ENCODE data around the gene SGSM1.

The SGSM1 gene, protein sequence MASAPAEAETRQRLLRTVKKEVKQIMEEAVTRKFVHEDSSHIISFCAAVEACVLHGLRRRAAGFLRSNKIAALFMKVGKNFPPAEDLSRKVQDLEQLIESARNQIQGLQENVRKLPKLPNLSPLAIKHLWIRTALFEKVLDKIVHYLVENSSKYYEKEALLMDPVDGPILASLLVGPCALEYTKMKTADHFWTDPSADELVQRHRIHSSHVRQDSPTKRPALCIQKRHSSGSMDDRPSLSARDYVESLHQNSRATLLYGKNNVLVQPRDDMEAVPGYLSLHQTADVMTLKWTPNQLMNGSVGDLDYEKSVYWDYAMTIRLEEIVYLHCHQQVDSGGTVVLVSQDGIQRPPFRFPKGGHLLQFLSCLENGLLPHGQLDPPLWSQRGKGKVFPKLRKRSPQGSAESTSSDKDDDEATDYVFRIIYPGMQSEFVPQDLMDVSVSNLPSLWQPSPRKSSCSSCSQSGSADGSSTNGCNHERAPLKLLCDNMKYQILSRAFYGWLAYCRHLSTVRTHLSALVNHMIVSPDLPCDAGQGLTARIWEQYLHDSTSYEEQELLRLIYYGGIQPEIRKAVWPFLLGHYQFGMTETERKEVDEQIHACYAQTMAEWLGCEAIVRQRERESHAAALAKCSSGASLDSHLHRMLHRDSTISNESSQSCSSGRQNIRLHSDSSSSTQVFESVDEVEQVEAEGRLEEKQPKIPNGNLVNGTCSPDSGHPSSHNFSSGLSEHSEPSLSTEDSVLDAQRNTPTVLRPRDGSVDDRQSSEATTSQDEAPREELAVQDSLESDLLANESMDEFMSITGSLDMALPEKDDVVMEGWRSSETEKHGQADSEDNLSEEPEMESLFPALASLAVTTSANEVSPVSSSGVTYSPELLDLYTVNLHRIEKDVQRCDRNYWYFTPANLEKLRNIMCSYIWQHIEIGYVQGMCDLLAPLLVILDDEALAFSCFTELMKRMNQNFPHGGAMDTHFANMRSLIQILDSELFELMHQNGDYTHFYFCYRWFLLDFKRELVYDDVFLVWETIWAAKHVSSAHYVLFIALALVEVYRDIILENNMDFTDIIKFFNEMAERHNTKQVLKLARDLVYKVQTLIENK

DNA sequence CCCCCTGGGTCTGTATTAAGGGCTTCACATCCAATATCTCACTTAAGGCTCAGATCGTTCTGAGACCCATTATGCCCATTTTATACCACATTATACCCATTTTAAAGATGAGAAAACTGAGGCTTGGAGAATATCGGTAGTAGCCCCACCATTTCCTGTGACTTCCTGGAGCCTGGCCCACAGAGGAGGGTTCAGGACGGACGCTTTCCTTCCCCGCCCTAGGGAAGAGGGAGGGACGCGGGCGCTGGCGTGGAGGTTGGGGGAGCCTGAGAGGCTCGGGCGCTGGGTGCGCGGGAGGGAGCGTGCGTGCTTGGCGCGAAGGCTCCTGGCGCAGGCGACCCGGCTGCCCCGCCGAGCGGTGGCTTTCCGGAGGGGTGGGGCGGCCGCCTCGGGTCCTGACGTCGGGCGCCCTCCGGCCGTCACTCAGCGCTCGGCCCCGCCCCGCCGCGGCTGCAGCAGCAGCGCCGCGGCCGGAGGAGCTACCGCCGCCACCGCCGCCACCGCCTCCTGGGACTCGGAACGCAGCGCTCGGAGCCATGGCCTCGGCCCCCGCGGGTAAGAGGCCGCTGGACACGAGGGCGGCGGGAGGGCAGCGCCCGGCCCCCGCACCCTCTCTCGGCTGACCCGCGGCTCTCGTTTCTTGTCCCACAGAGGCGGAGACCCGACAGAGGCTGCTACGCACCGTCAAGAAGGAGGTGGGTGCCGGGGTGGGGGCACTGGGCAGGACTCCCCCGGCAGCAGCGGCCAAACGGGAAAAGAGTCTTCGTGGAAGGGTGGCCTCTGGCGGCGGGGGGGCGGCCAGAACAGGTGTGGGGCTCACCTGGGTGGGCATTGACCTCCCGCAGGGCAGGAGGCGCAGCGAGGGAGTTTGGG is at the start of gene SGSM1:
Gene SGSM1, plus strand, starts transcription at position 422 of the 873 bp plus-strand sequence. Its CDS starts 115 bp downstream, at position 537.
- DNase-seq = peak; percentile 47

DNA sequence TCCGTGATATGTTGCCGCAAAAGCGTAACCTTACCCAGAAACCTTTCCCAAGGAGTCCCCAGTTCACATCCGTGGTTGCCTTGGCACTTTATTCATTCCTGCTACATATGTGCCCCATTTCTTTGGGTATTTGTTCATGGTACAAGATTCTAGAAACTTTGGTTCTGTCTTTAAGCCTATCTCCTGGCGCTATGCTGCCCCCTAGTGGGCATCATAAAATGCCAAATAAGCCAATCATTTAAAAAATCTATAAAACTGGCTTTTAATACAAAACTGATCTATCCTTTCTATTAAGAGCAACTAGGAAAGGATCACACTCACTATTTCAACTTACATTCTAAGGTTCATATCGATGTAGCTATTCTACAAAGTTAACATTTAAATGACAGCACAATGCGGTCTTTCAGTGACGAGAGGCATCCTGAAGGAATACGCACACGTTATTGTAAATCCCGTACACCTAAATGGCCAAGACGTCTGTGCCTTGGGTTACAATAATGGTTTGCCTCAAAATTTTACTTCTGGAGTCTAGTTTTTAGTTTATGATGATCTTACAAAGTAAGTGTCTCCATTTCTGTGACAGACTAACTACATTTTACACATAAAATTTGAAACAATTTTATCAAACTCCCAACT is 47.7 kb upstream of the SGSM1 start:
- peak; percentile 38 for DNase-seq

DNA sequence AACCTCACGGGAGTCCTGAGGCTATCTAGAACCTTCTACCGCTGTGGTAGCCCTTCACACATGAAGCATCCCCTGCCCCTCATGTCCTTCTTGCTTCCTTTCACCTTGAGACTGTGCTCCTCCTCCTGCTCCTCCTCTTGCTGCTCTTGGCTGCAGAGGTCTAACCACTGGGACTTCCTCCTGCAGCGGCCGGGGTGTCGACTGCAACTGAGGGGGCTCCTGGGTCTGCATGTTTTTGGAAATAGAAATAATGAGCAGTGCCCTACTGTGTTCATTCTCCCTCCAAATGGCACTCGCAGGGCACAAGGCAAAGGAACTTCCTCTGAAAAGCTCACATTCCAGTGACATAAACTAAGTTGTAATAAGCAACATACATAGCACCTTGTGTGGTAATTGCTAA is 46.2 kb upstream of the SGSM1 start:
- no peak for DNase-seq

DNA sequence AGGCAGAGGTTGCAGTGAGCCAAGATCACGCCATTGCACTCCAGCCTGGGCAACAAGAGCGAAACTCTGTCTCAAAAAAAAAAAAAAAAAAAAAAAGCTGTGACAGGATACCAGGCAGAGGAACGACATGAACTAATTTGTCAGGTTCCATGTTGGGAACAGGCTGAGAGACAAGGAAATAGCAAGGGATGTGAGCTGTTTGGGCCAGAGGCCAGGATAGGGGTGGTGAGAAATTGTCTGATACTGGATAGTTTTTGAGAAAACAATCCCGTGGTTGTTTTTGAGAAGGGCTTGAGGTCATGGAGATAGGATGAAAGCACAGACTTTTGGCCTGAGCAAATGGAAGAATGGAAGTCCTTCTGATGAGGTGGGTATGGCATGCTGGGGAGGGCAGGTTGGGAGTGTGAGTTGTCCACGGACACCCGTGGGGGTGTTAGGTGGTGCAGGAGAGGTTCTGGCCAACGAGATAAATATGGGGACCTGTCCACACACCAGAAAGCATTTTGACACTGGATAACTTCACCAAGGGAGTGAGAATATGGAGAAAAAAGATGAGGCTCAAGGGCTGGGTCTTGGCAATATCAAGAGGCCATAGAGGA is 45.2 kb upstream of the SGSM1 start:
- DNase-seq = no peak

DNA sequence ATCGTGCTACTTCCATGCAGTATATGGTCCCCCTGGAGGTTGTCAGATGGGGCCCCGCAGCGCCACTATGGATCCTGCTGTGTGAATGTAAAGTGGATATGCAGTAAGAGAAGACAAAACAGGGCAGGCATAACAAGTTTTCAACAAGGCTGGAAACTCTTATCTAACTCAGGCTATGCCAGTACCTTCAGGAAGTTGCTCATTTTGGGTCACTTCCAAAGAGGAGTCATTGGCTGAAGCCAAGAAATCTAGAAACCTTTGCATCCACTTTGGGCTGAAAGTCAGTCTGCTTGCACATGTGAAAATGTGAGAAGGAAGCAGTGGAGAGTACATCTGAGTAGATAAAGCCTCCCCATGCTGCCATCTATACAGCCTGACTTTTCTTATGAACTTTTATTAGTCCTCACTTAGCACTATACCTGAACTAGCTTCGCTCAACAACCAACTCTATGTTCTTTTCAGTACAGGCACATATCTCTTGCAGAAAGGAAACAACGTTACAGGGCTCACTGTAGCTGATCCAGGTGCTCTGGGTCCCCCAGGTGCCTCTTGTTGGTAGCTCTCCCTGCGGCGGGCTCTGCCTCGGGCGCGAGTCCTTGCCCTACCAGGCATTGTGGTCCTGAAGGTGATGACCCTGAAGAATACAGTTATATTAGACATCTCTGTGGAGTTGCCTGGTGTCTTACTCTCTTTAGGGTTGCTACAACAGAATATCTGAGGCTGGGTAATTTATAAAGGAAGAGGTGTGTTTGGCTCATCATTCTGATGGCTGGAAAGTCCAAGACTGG is 43.9 kb upstream of the SGSM1 start:
- DNase-seq = no peak

DNA sequence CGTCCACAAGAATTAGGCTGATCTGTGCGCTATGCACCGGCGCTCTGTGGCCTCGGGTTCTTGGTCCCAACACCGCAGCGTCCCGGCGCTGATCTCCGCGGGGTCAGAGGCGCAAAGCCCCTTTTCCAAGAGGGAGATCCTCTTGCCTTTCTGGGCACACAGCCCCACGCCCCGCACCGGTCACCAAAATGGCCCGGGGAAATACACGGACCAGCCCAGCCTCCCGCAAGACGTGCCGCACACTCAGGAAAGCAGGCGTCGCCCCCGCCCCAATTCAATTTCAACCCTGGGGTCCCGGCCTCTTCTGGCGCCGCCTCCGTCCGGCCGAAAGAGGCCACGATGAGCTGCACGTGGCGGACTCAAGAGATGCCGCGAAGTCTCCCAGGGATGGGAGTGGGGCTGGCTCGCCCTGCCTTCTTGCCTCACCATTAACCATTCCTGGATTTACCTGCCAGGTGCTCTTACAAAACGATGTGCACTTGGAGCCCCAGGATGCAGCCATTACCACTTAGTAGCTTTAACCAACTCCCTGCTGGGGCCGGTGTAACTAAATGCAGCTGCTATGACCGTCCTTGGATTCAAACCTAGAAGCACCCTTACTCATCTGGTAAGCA is 42.0 kb upstream of the SGSM1 start:
- DNase-seq = no peak

DNA sequence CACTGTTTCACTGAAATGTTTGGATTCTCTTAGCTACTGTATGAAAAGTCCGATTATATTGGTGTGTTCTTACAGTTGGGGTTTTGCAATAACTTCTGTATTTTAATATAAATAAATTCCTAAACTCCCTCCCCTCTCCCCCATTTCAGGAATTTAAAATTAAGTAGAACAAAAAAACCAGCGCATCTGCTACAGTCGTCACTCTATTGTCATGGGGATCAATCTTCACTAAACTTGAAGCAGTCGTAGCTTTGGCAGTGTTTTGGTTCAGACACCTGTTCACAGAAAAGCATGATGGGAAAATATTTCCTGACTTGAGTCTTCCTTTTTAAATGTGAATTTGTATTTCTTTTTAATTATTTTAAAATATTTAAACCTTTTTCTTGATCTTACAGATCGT is 40.8 kb upstream of the SGSM1 start:
- no peak for DNase-seq

DNA sequence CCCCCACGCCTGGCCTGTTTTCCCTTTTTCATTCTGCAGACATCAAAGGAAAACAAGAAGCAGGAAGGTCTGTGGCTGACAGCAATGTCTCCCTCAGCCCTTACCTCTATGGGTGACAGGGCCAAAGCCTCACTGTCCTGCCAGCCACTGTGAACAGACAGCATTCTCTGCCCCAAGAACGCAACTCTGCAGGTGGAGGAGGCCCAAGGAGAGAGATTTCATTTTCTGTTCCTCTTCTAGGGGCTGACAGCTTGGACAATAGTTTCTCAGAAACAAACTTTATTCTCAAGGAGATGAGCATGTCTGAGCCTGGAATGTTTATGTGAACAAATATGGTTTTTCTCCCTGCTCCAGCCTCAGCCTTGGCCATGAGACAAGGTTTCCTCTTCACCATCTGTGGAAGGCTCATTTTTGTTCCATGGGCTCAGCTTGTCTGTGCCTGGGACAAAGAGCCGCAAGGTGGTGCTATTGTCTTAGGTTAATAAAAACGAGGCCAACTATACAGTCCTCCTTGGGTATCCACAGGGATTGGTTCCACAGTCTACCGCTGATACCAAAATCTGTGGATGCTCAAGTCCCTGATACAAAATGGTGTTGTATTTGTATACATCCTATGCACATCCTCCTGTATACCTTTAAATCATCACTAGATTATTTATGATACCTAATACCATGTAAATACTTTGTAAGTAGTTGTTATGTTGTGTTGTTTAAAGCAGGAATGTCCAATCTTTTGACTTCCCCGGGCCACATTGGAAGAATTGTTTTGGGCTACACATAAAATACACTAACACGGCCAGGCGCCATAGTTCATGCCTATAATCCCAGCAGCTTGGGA is 37.3 kb upstream of the SGSM1 start:
- DNase-seq = peak; percentile 40

DNA sequence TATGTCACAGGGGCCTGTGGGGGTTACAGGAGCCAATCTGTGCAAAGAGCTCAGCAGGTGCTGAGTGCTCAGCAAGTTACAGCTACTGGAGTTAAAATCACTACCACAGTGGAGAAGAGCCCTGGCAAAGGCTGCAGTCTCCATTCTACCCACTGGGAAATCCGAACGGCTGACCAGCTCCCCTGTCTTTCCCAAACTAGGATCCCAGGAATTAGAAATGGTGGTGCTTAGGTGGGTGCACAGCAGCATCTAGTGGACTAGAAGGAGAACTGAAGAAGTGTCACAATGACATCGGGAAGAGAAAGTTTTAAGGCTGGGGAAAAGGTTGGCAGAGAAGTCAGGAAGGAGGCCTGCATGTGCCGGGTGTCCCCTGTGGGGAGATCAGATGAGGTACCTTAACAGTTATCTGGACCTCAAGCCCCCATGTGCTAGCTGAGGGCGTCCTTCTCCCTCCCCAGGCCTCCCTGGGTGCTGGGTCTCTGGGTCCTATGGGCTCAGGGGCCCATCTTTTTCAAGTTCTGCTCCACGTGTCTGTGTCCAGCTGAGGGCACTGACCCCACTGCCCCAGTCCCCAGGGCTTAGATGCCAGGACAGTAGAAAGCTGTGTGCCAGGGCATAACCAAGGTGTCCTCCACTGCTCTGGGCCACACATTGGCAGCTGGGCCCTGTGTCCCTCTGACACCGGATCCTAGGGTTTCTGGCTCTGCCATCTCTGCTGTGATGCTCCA is 33.4 kb upstream of the SGSM1 start:
- no peak for DNase-seq

DNA sequence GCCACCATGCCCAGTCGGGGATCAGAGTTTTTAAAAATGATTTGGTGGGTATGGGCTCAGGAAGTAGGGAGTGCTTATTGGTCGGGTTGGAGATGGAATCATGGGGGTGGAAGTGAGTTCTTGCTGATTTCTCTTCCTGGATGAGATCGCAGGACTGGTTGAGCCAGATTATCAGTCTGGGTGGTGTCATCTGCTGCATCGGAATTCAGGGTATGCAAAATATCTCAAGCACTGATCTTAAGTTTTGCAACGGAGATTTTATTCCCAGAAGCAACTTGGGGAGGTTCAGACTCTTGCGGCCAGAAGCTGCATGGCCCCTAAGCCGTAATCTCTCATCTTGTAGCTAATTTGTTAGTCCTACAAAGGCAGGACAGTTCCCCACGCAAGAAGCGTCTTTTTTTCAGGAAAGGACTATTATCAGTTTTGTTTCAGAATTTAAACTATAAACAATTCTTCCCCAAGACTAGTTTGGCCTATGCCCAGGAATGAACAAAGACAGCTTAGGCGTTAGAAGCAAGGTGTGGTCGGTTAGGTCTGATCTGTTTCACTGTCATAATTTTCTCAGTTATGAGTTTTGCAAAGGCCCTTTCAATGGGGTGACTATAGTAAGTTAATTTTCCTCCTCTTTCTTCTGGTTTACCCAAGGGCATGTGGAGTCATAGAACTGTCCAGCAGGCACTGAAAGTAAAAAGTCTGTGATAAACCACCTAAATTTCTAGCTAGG is 30.1 kb upstream of the SGSM1 start:
- DNase-seq = no peak

DNA sequence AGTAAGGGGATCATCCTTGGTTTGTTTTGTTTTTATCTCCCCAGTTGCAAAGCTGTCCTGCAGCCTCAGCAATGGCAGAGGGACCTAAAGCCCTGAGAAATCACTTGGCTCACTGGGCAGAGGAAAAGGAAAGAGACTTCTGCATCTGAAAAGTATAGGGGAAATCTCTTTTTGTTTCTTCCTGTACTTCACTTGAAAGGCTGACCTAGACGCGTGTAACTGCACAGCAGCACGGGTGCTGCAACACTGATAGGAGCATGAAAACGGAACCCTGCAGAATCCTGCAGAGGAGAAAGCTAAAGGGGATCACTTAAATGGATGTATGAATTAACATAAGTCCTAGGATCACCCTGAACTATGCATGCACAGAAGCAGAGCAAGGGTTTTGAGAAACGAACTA is 29.5 kb upstream of the SGSM1 start:
- no peak for DNase-seq

DNA sequence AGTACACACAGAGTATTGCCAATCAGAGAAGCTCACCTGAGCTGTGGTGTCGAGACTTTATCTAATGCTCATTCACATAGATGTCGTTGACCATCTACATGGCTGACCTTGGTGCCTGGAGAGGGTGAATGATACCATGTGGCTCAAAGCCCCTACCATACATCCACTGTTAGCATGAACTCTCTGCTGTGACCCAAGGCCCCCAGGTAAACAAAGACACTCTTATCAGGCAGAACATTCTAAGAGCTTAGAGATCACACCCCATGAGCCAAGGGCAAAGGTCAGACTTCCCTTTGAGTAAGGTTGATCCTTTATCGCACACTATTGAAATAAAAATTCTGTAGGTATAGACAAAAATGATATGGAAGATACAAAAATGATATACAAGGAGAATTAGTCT is 16.5 kb upstream of the SGSM1 start:
- DNase-seq = no peak

DNA sequence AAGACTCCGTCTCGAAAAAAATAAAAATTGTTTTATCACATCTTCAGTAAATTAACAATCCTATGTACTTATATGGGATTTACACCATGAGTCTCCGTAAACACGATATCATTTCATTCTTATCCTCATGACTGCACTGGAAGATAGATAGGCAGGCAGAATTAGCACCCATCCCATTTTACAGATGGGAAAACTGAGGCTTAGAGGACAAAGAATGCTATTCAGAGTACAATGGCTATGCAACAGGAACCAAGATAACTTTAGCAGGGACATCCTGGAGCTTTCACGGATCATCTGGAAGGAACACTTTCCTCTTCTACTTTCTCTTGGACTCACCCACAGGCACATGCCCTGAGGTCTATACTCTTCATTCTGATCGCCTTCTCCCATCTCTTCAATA is 14.6 kb upstream of the SGSM1 start:
- no peak for DNase-seq

DNA sequence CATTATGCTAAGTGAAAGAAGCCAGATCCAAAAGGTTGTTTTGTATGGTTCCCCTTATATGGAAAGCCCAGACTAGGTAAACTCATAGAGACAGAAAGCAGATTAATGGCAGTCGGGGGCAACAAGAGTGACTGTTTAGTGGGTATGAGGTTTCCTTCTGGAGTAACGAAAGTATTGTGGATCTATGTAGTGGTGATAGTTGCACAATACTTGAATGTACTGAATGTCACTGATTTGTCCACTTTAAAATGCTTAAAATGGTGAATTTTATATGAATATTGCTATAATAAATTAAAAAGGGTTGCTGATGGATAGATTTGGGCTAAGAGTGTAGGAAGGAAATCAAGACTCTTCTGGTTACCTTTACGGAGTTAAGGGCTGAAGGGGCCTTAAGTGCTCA is 10.0 kb upstream of the SGSM1 start:
- no peak for DNase-seq

DNA sequence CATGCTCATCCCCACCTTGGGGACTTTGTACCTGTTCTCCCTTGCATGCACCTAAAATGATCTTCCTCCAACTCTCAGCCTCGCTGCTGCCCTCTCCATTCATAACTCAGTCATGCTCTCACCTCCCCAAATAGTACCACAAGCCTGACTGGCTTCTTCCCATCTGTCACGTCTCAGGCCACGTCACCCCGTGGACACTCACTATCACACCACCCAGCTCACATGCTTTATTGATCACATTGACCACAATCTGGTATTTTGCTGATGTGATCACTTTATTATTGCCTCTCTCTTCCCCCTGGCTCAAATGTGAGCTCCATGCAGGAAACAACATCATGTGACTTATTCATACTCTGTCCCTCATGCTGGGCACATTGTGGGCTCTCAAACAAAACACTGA is 9.2 kb upstream of the SGSM1 start:
- no peak for DNase-seq

DNA sequence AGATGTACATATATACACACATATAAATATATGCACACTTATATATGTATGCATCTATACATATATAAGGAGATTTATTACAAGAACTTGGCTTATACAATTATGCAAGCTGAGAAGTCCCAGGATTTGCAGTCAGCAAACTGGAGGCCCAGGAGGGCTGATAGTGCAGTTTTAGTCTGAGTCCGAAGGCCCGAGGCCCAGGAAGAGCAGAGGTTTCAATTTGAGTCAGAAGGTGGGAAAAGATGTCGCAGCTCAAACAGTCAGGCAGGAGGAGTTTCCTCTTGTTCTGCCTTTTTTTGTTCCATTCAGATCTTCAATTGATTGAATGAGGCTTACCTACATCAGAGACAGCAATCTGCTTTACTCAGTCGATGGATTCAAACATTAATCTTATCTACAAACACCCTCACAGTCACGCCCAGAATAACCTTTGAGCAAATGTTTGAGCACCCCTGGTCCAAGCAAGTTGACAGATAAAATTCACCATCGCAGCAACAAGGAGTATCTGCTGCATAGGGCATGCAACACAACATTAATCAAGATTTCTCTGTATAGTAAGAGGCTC is 4.0 kb upstream of the SGSM1 start:
- DNase-seq = no peak

DNA sequence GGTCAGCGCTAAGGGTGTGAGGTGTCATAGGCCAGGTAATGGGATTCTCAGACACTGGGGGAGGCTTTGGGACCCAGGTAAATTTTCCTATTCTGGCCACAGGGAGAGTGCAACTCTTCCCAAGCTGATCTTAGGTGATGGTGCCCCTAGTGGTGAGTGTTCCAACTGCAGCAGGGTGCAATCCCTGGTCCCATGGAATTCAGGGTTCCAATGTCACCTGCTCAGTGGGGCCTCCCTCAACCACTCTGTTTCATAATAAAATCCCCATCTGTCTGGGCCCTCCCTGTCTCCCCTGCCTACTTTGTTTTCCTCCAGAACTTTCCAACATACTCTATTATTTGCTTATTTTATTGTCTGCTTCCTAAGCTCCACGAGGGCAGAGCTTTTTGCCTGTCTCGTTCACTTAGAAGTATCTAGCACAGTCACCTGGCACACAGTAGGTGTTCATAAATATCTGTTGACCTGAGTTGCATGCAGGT is 2.9 kb upstream of the SGSM1 start:
- DNase-seq = peak; percentile 59

DNA sequence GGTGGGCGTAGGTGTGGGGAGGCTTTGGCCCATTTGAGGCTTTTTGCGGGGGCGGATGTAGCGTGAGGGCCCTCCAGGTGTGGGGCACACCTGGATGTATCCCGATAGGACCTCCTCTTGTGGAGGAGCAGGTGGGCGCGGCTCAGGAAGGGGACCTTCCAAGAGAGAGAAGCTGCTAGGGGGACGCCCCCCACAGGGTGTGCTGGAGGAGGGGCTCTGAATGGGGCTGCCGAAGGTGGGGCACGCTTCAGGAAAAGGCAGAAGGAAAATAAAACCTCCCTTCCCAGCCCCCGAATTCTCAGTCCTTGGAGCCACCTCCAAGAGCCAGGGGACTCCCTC is 621 bp downstream of the SGSM1 start:
- no peak for DNase-seq

Measured in activated T-cell treated with anti-CD3 and anti-CD28 coated beads for 4 hours (primary cell).